Measurements from ENCODE around the gene RANBP1. TPM values are rescaled to one million over a fixed set of nuclear protein-coding genes. Genes with fewer than 3 reads are reported as not detected.

RANBP1 gene
- total RNA-seq, 1 experiment from 2014 or later = 522 TPM

- H2BK20ac ChIP-seq (ENCODE audit: low read depth, low read length, poor library complexity, severe bottlenecking) = no peak overlapping the region
- no peak overlapping the region for H3K23ac ChIP-seq (ENCODE audit: insufficient read length, low read depth, low read length)
- no peak overlapping the region for H4K91ac ChIP-seq (ENCODE audit: insufficient read length, low read depth, low read length)
- H3K27ac ChIP-seq (ENCODE audit: insufficient read length, low read depth, low read length) = no peak overlapping the region
- Mint-ChIP-seq H3K4me1 (peaks cover 11 to 17% of the 10 kb centered on the region in 2 experiments), H3K9me3 (no peaks in the 10 kb centered on the region), H3K4me3 (no peak overlapping the region), H3K27ac (peak overlapping the region in 1 of 3 experiments; percentile 52; a peak in 2 of 7 replicates), H3K27me3 (ENCODE audit: low read depth) (no peaks in the 10 kb centered on the region; the same call in 1 of the 2 replicates), H3K36me3 (ENCODE audit: insufficient read depth in 1 of 3, low read depth in 3 of 3) (peaks cover 52 to 85% (median 82%) of the 10 kb centered on the region in 3 experiments)
- H3K23me2 ChIP-seq (ENCODE audit: insufficient read length, low read depth, low read length, poor library complexity, severe bottlenecking) = no peaks in the 10 kb centered on the region
- H4K5ac ChIP-seq (ENCODE audit: insufficient read length, low read depth, low read length) = no peak overlapping the region
- H3K9me3 ChIP-seq (ENCODE audit: control insufficient read depth, low read depth, low read length) = no peaks in the 10 kb centered on the region
- H3K79me2 ChIP-seq (ENCODE audit: insufficient read depth, low read length) = peaks cover 27% of the 10 kb centered on the region
- H2BK15ac ChIP-seq (ENCODE audit: low read depth, low read length) = no peak overlapping the region
- H3K9ac ChIP-seq (ENCODE audit: extremely low read depth, insufficient read length, low read length) = no peak overlapping the region
- no peak overlapping the region for H3K4ac ChIP-seq (ENCODE audit: low read depth, low read length)
- DNase-seq = no peak
- H3K4me2 ChIP-seq (ENCODE audit: insufficient read depth, insufficient read length, low read length) = no peak overlapping the region
- no peak overlapping the region for H4K8ac ChIP-seq (replicated peaks; ENCODE audit: insufficient read length, low read depth, low read length)
- H2BK5ac ChIP-seq (ENCODE audit: insufficient read length, low read length) = no peak overlapping the region
- H2BK12ac ChIP-seq (ENCODE audit: insufficient read length, low read depth, low read length) = no peak overlapping the region
- no CpG with 5 or more reads among the region's 11 CpGs for WGBS (ENCODE audit: extremely low coverage, insufficient read length, low lambda C conversion rate)
- peaks cover under 1% of the 10 kb centered on the region for H4K20me1 ChIP-seq (ENCODE audit: control insufficient read depth, insufficient read depth, insufficient read length)
- no peaks in the 10 kb centered on the region for H3K27me3 ChIP-seq (ENCODE audit: insufficient read depth, low read length)
- no peak for TF ChIP-seq CTCF (conservative IDR thresholded peaks at IDR 0.05)
- peaks cover 14% of the 10 kb centered on the region for H3K79me1 ChIP-seq (ENCODE audit: insufficient read depth, low read depth, low read length, poor library complexity, severe bottlenecking)
- no peaks in the 10 kb centered on the region for H3K4me1 ChIP-seq (ENCODE audit: insufficient read depth, low read length)
- H3K56ac ChIP-seq (ENCODE audit: insufficient read length, low read depth, low read length) = no peak overlapping the region
- no peak overlapping the region for H3K14ac ChIP-seq (ENCODE audit: insufficient read depth, low read length)
- H2AFZ ChIP-seq (ENCODE audit: low read length) = no peak overlapping the region
- no peak overlapping the region for H3K18ac ChIP-seq (ENCODE audit: insufficient read length, low read depth, low read length)
- no peak overlapping the region for H3T11ph ChIP-seq (ENCODE audit: low read length)
- H2AK5ac ChIP-seq (ENCODE audit: insufficient read length, low read length) = no peak overlapping the region
- no peak overlapping the region for H2BK120ac ChIP-seq (ENCODE audit: low read depth, low read length, poor library complexity, severe bottlenecking)
Observed at GRCh38 chr22:20124083-20124787, 8.3 kb downstream of the RANBP1 start.

Data from H9 (cell line).